ENCODE results near the gene GLOD4. TPM values are rescaled to one million over a fixed set of nuclear protein-coding genes. Genes with fewer than 3 reads are reported as not detected.

The GLOD4 gene
- total and polyA plus RNA-seq, 2 of the 4 experiments (the other 2 are of a cell fraction) = 26.3 to 36.7 TPM

GRCh38 chr17:811051-811784, 29.1 kb upstream of the GLOD4 start:
- no peak overlapping the region for H4K5ac ChIP-seq (ENCODE audit: low read depth, low read length)
- H3K4me1 ChIP-seq (ENCODE audit: control insufficient read depth, insufficient read depth, low read length) = no peaks in the 10 kb centered on the region
- H4K20me1 ChIP-seq (ENCODE audit: insufficient read depth, low read length) = peaks cover 59% of the 10 kb centered on the region
- no peak overlapping the region for H3K27ac ChIP-seq (ENCODE audit: insufficient read depth, low read length)
- H4K8ac ChIP-seq (ENCODE audit: low read depth in 2 of 2, low read length in 2 of 2) = no peak overlapping the region
- no peak overlapping the region for H2BK15ac ChIP-seq (ENCODE audit: low read depth, low read length)
- 93% methylated on average over 13 of the region's 29 CpGs; no CpG with 5 or more reads in 1 of the 2 experiments for WGBS, 2 experiments (ENCODE audit: extremely low coverage in 2 of 2, insufficient read length in 1 of 2)
- peaks cover 14% of the 10 kb centered on the region; the same call in 1 of the 2 replicates for H3K9me1 ChIP-seq (ENCODE audit: insufficient read depth, low read length)
- H3K23ac ChIP-seq (ENCODE audit: low read depth, low read length) = no peak overlapping the region
- no peaks in the 10 kb centered on the region for H3K9me3 ChIP-seq (ENCODE audit: control insufficient read depth, insufficient read depth, low read length)
- H2AK9ac ChIP-seq (replicated peaks; ENCODE audit: low read depth, low read length, poor library complexity) = no peak overlapping the region
- no peak overlapping the region for H3K4me3 ChIP-seq (ENCODE audit: insufficient read depth, low read depth, low read length)
- H3K36me3 ChIP-seq (ENCODE audit: control insufficient read depth, insufficient read depth, low read length) = peaks cover 69% of the 10 kb centered on the region
- BruUV-seq (replicated peaks) = no TSS peak
- CTCF ChIA-PET = no interaction called here
- H3K56ac ChIP-seq (ENCODE audit: extremely low read depth, insufficient read depth, low read length) = no peak overlapping the region
- POLR2A ChIA-PET (ENCODE audit: unreplicated experiment) = no interaction called here
- no peak overlapping the region for H2BK5ac ChIP-seq (ENCODE audit: low read depth, low read length, poor library complexity, severe bottlenecking)
- no peak overlapping the region for H2BK120ac ChIP-seq (ENCODE audit: low read depth, low read length)
- no peak for TF ChIP-seq RFX5 (IDR thresholded peaks at IDR 0.05; ENCODE audit: low read depth, low read length)
- TF ChIP-seq MAZ (IDR thresholded peaks at IDR 0.05; ENCODE audit: borderline replicate concordance, low read depth, low read length) = no peak
- TF ChIP-seq NFE2L2 (IDR thresholded peaks at IDR 0.05; ENCODE audit: low read depth, low read length) = no peak
- no peak for TF ChIP-seq CEBPB (IDR thresholded peaks at IDR 0.05; ENCODE audit: low read depth, low read length)
- TF ChIP-seq USF2 (IDR thresholded peaks at IDR 0.05; ENCODE audit: low read depth, low read length) = no peak
- no peak overlapping the region for H2AFZ ChIP-seq (replicated peaks; ENCODE audit: low read length, poor library complexity)
- DNase-seq = no peak
- no peaks in the 10 kb centered on the region for H3K27me3 ChIP-seq (ENCODE audit: control insufficient read depth, insufficient read depth, low read length)
- H3K9ac ChIP-seq (ENCODE audit: low read depth, low read length) = no peak overlapping the region
- dilution Hi-C loops (cut with HindIII; ENCODE audit: low sequenced_read_pairs, unreplicated experiment) (no loop called here), in situ Hi-C loops (cut with MboI; ENCODE audit: low sequenced_read_pairs) (no loop called here), intact Hi-C loops (cut with micrococcal nuclease) (no loop called here)
- H3K79me1 ChIP-seq (ENCODE audit: low read depth in 1 of 2, low read length in 2 of 2) = peaks cover 17 to 38% of the 10 kb centered on the region in 2 experiments
- no peak for ATAC-seq (ENCODE audit: low read depth)
- no peak overlapping the region for H3K18ac ChIP-seq (ENCODE audit: low read depth, low read length)
- H3K4me2 ChIP-seq (ENCODE audit: low read depth, low read length) = no peak overlapping the region
- no peak overlapping the region for H3K14ac ChIP-seq (replicated peaks; ENCODE audit: low read depth, low read length)
- no peak overlapping the region for H3K4ac ChIP-seq (ENCODE audit: low read depth, low read length)
- H4K91ac ChIP-seq (ENCODE audit: insufficient read depth, low read depth, low read length) = no peak overlapping the region
- no peak overlapping the region for H2BK20ac ChIP-seq (ENCODE audit: low read depth, low read length)
- H2AK5ac ChIP-seq (ENCODE audit: low read depth, low read length) = no peak overlapping the region

Measured in IMR-90 (cell line).